Cardiac muscle cell (in vitro differentiated cells and primary cell): ENCODE measurements around the gene MAN1A1. TPM values are rescaled to one million over a fixed set of nuclear protein-coding genes. Genes with fewer than 3 reads are reported as not detected.

Experiments
- DNase-seq, 2 donors: peaks; one replicate each; pipeline versions ENCODE4 v3.0.0 to v3.0.0-alpha.2; 2010 to 2017; ENCODE audit warnings: low read depth in 1 of 2, low spot score in 1 of 2
- H3K27ac ChIP-seq: fragments of 200-600 bp; sonication (generic); 2 replicates; pipeline ENCODE4 v1.5.1; 2016
- H3K27me3 ChIP-seq: fragments of 200-600 bp; sonication (generic); 2 replicates; pipeline ENCODE4 v1.6.0; 2016; ENCODE audit warnings: control low read depth
- H3K36me3 ChIP-seq: fragments of 200-600 bp; sonication (generic); 2 replicates; pipeline ENCODE4 v1.5.1; 2016; ENCODE audit warnings: control low read depth
- H3K4me1 ChIP-seq: fragments of 200-600 bp; sonication (generic); 2 replicates; pipeline ENCODE4 v1.8.1; 2017; ENCODE audit warnings: low read depth, mild to moderate bottlenecking, mixed run types
- H3K4me3 ChIP-seq: fragments of 200-600 bp; sonication (generic); 2 replicates; pipeline ENCODE4 v1.5.1; 2016; ENCODE audit warnings: mild to moderate bottlenecking
- H3K9me3 ChIP-seq: fragments of 200-600 bp; sonication (generic); 2 replicates; pipeline ENCODE4 v1.5.1; 2017; ENCODE audit warnings: low read depth, mild to moderate bottlenecking, control low read depth
- CTCF ChIP-seq: IDR thresholded peaks from 2 replicates; pipeline ENCODE4 v1.5.1; 2012; ENCODE audit warnings: low read depth, mild to moderate bottlenecking, low read length
- polyA plus RNA-seq: library from polyadenylated mRNA; unstranded; fragments of >200 nt; fragmentation: Nextera tagmentation; extraction: Ambion mirVana; gene quantifications from 2 replicates; pipeline ENCODE4 v1.2.1, GENCODE V29; 2016
- total RNA-seq: library from RNA; depleted of rRNA; stranded (reverse); fragments of >200 nt; gene quantifications from 2 replicates; pipeline ENCODE4 v1.2.3, GENCODE V29; 2016

Gene MAN1A1
- total and polyA plus RNA-seq, 2 experiments from 2014 or later = 19.2 to 34.8 TPM

DNA sequence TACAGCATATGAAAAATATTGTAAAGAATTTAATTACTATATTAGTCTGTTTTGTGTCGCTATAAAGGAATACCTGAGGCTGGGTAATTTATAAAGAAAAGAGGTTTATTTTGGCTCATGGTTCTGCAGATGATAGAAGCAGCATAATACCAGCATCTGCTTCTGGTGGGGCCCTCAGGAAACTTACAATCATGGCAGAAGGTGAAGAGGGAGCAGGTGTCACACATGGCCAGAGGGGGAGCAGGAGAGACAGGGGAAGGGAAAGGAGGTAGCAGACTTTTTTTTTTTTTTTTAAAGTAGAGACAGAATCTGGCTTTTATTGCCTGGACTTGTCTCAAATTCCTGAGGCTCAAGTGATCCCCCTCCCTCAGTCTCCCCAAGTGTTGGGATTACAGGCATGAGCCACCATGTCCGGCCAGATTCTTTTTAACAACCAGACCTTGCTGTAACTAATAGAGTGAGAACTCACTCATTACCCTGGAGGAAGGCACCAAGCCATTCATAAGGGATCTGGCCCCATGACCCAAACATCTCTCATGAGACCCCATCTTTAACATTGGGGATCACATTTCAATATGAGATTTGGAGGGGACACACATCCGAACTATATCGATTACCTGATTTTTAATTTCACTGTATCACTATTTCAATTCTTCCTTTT lies 64.6 kb downstream of the MAN1A1 start:
- TF ChIP-seq CTCF = peak; percentile 8
- Histone ChIP-seq H3K4me3 (no peak overlapping the region), H3K4me1 (peaks cover 15% of the 10 kb centered on the region), H3K27ac (no peak overlapping the region), H3K9me3 (no peaks in the 10 kb centered on the region), H3K27me3 (no peaks in the 10 kb centered on the region), H3K36me3 (no peaks in the 10 kb centered on the region)
- no peak for DNase-seq

DNA sequence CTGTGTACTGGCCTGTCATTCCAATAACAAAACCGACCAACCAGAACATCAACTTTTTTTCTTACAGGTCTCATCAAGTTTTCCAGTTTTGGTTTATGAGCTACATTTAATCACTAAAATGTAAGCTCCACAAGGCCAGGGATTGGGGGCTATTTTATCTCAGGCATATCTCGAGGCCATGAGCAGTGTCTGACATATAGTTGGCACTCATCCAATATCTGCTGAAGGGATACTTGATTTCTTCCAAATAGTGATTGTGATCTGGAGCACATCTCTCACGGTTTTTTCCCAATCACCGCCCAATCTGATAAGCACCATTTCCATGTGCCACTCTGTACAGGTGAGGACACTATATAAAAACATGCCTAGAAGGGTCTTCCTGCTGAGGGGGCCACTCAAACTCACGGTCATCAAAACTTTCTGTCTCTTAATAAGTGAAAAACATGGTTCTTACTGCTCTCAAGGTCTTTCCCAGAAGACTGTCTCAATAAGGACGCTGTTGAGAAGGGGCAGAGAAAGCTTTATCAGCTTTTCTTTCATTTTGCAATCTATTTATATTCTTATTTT lies 65.5 kb downstream of the MAN1A1 start:
- no peak overlapping the region for H3K27ac ChIP-seq
- no peak for DNase-seq
- H3K4me1 ChIP-seq = peaks cover 15% of the 10 kb centered on the region
- H3K36me3 ChIP-seq = no peaks in the 10 kb centered on the region
- no peaks in the 10 kb centered on the region for H3K27me3 ChIP-seq
- no peaks in the 10 kb centered on the region for H3K9me3 ChIP-seq
- no peak overlapping the region for H3K4me3 ChIP-seq
- TF ChIP-seq CTCF = no peak

DNA sequence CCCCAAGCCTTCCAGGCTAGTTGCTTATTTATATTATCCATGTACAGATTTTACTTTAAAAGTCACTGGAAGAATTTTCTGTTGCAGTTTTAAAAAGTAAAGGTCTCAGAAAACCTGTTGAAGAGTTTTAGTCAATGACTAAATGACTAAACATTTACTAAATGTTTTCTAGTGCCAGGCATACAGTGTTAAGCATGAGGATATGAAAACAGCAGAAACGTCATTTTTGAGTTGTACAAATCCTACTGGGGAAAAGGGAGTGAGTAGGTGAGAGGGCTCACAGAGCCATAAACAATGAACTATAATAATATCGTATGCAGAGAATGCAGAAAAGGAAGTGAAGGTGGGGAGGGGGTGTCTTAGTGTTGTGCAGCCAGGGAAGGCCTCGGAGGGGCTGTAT lies 66.3 kb downstream of the MAN1A1 start:
- no peak for DNase-seq
- Histone ChIP-seq H3K27ac (no peak overlapping the region), H3K9me3 (no peaks in the 10 kb centered on the region), H3K4me1 (peaks cover 15% of the 10 kb centered on the region), H3K36me3 (no peaks in the 10 kb centered on the region), H3K4me3 (no peak overlapping the region), H3K27me3 (no peaks in the 10 kb centered on the region)
- TF ChIP-seq CTCF = no peak

- Histone ChIP-seq H3K9me3 (no peaks in the 10 kb centered on the region), H3K4me3 (no peak overlapping the region), H3K27me3 (no peaks in the 10 kb centered on the region), H3K27ac (peak overlapping the region; percentile 76), H3K36me3 (no peaks in the 10 kb centered on the region), H3K4me1 (peaks cover 15% of the 10 kb centered on the region)
- DNase-seq = peak in 1 of 2 donors; percentile 19
- no peak for TF ChIP-seq CTCF
Observed at GRCh38 chr6:119280668-119281067, 68.9 kb downstream of the MAN1A1 start.

- no peaks in the 10 kb centered on the region for H3K9me3 ChIP-seq
- H3K4me3 ChIP-seq = no peak overlapping the region
- peak overlapping the region; percentile 76 for H3K27ac ChIP-seq
- TF ChIP-seq CTCF = no peak
- H3K4me1 ChIP-seq = peaks cover 15% of the 10 kb centered on the region
- no peak for DNase-seq
- no peaks in the 10 kb centered on the region for H3K27me3 ChIP-seq
- no peaks in the 10 kb centered on the region for H3K36me3 ChIP-seq
Observed at GRCh38 chr6:119280080-119280479, 69.5 kb downstream of the MAN1A1 start.
